Large intestine (tissue), 3 donors: ENCODE measurements around the gene KLHDC10. TPM values are rescaled to one million over a fixed set of nuclear protein-coding genes. Genes with fewer than 3 reads are reported as not detected.
A peak's percentile ranks its signal among the peaks of the same experiment; 100 is the strongest.
"Not testable (repeated sequence)": the region's sequence is repeated elsewhere in the genome, so short reads cannot be mapped to it uniquely, and the experiment has no call there.

Experiments
- DNase-seq, 2 donors: peaks; one replicate each; pipeline versions ENCODE4 v3.0.0 to v3.0.0-alpha.2; 2013
- H3K27ac ChIP-seq: one replicate; pipeline ENCODE4 v1.5.1; 2013; ENCODE audit warnings: low read length
- H3K27me3 ChIP-seq: 2 replicates; pipeline ENCODE4 v1.6.1; 2013; ENCODE audit warnings: low read length; ENCODE audit not compliant: control insufficient read depth, insufficient read depth
- H3K36me3 ChIP-seq: 2 replicates; pipeline ENCODE4 v1.6.1; 2013; ENCODE audit warnings: low read length; ENCODE audit not compliant: control insufficient read depth, insufficient read depth
- H3K4me1 ChIP-seq: one replicate; pipeline ENCODE4 v1.6.1; 2013; ENCODE audit warnings: low read length; ENCODE audit not compliant: control insufficient read depth, insufficient read depth
- H3K4me3 ChIP-seq: one replicate; pipeline ENCODE4 v1.5.1; 2013; ENCODE audit warnings: low read length
- H3K9me3 ChIP-seq: one replicate; pipeline ENCODE4 v1.6.1; 2013; ENCODE audit warnings: mild to moderate bottlenecking, low read depth, low read length, moderate library complexity; ENCODE audit not compliant: control insufficient read depth
- whole genome bisulfite sequencing: methylation state at CpG from one replicate; pipeline ENCODE4 v1.1.5; 2013; ENCODE audit warnings: low lambda C conversion rate; ENCODE audit not compliant: insufficient coverage; 5-methylcytosine and 5-hydroxymethylcytosine counted together
- polyA plus RNA-seq: library from polyadenylated mRNA; unstranded; fragments of 120-200 nt; gene quantifications from one replicate; pipeline ENCODE4 v1.2.1, GENCODE V29; 2013

KLHDC10 gene
- polyA plus RNA-seq, 1 donor: 30.2 TPM

GRCh38 chr7:130048906-130049305 lies 21.4 kb upstream of the KLHDC10 start:
- no peak for DNase-seq
- Histone ChIP-seq H3K27ac (no peak overlapping the region), H3K27me3 (no peaks in the 10 kb centered on the region), H3K4me1 (no peaks in the 10 kb centered on the region), H3K9me3 (no peaks in the 10 kb centered on the region), H3K36me3 (peaks cover 12% of the 10 kb centered on the region), H3K4me3 (no peak overlapping the region)
- WGBS: 100% methylated on average over 3 of the region's 4 CpGs

GRCh38 chr7:130052250-130052649 lies 18.1 kb upstream of the KLHDC10 start:
- not testable (repeated sequence) for H3K9me3 ChIP-seq, H3K27me3 ChIP-seq, H3K4me1 ChIP-seq, H3K36me3 ChIP-seq, DNase-seq, H3K27ac ChIP-seq, H3K4me3 ChIP-seq
- WGBS: no CpG with 5 or more reads among the region's 15 CpGs

GRCh38 chr7:130055198-130055597 lies 15.1 kb upstream of the KLHDC10 start:
- 100% methylated on average over 1 of the region's 8 CpGs for WGBS
- H3K9me3 ChIP-seq, H3K4me1 ChIP-seq, H3K36me3 ChIP-seq, H3K27me3 ChIP-seq, H3K27ac ChIP-seq, DNase-seq, H3K4me3 ChIP-seq: not testable (repeated sequence)

- Histone ChIP-seq H3K36me3 (no peaks in the 10 kb centered on the region), H3K27ac (no peak overlapping the region), H3K4me1 (no peaks in the 10 kb centered on the region), H3K9me3 (no peaks in the 10 kb centered on the region), H3K4me3 (no peak overlapping the region), H3K27me3 (no peaks in the 10 kb centered on the region)
- 100% methylated on average over 1 of the region's 1 CpG for WGBS
- DNase-seq: no peak
Observed at GRCh38 chr7:130062246-130062645, 8.1 kb upstream of the KLHDC10 start.

- no peak for DNase-seq
Observed at GRCh38 chr7:130063036-130063435, 7.3 kb upstream of the KLHDC10 start.

GRCh38 chr7:130064580-130064926 lies 5.8 kb upstream of the KLHDC10 start:
- no CpG with 5 or more reads among the region's 6 CpGs for WGBS
- H3K4me1 ChIP-seq, H3K27ac ChIP-seq, H3K9me3 ChIP-seq, H3K4me3 ChIP-seq, H3K36me3 ChIP-seq, DNase-seq, H3K27me3 ChIP-seq: not testable (repeated sequence)

More at GRCh38 chr7:130063036-130063435, 7.3 kb upstream of the KLHDC10 start:
- H3K36me3 ChIP-seq: no peaks in the 10 kb centered on the region
- no CpG with 5 or more reads among the region's 2 CpGs for WGBS
- H3K4me1 ChIP-seq: no peaks in the 10 kb centered on the region
- H3K9me3 ChIP-seq: no peaks in the 10 kb centered on the region
- H3K27me3 ChIP-seq: no peaks in the 10 kb centered on the region
- no peak overlapping the region for H3K4me3 ChIP-seq
- no peak overlapping the region for H3K27ac ChIP-seq

GRCh38 chr7:130065500-130066152 lies 4.7 kb upstream of the KLHDC10 start:
- Histone ChIP-seq H3K27me3 (no peaks in the 10 kb centered on the region), H3K36me3 (no peaks in the 10 kb centered on the region), H3K4me3 (no peak overlapping the region), H3K4me1 (no peaks in the 10 kb centered on the region), H3K27ac (no peak overlapping the region), H3K9me3 (no peaks in the 10 kb centered on the region)
- 67% methylated on average over 4 of the region's 6 CpGs for WGBS
- no peak for DNase-seq

- no peaks in the 10 kb centered on the region for H3K36me3 ChIP-seq
- WGBS: 60% methylated on average over 3 of the region's 7 CpGs
- no peaks in the 10 kb centered on the region for H3K27me3 ChIP-seq
- no peaks in the 10 kb centered on the region for H3K9me3 ChIP-seq
- H3K4me3 ChIP-seq: peak overlapping the region; percentile 74
- peak overlapping the region; percentile 97 for H3K27ac ChIP-seq
- DNase-seq: peak in 1 of 2 donors; percentile 32
- peaks cover 7% of the 10 kb centered on the region for H3K4me1 ChIP-seq
Observed at GRCh38 chr7:130069179-130069977, 956 bp upstream of the KLHDC10 start.

GRCh38 chr7:130070861-130071622 lies 708 bp downstream of the KLHDC10 start:
- Histone ChIP-seq H3K36me3 (no peaks in the 10 kb centered on the region), H3K4me1 (peaks cover 7% of the 10 kb centered on the region), H3K4me3 (peak overlapping the region; percentile 74), H3K27ac (peak overlapping the region; percentile 63), H3K27me3 (no peaks in the 10 kb centered on the region), H3K9me3 (no peaks in the 10 kb centered on the region)
- no peak for DNase-seq
- 3% methylated on average over 5 of the region's 10 CpGs for WGBS
